Stimulated activated CD8-positive, alpha-beta memory T cell treated with anti-CD3 and anti-CD28 coated beads, Interleukin-7, amount 100 ng/mL, for 48 hours (primary cell): Measurements from ENCODE around the gene ANKS1A.

Source experiments
- DNase-seq, 2 donors: peaks; one replicate each; pipeline ENCODE4 v3.0.0-alpha.2; 2020; ENCODE audit warnings: low read depth in 1 of 2; ENCODE audit errors: extremely low read depth in 1 of 2

The ANKS1A gene

DNA sequence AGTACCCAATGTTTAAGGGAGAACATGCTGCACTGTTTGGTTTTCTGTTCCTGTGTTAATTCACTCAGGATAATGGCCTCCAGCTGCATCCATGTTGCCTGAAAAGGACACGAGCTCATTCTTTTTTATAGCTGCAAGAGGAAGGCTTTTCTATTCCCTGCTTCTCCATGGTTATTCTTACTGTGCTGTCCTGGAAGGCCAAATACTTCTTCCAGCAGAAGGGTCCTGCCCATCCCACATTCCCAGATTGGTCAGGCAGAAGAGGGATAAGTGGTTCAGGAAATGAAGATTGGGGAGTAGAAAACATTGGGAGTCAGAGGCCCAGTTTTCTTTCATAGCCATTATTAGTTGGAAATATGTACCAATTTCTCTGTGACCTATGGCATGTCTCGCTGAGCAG lies 129.7 kb downstream of the ANKS1A start:
- no peak for DNase-seq

DNA sequence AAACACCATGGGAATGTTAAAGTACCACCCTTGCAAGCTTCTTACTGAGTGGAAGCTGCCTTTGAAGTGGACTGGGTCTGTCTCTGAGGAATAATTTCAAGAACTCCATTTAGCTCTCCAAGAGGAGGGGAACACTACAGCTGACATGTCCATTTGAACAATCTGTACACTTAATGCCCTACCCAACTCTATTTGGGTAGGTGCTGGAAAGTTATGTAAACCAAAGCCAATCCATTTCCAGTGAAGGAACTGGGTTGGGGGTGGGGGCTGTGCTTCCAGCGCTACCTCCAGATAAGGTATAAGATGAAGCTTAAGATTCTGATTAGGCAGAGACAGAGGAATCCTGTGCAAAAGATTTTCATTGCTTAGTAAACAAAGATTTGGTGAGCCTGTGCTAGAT lies 130.1 kb downstream of the ANKS1A start:
- no peak for DNase-seq

DNA sequence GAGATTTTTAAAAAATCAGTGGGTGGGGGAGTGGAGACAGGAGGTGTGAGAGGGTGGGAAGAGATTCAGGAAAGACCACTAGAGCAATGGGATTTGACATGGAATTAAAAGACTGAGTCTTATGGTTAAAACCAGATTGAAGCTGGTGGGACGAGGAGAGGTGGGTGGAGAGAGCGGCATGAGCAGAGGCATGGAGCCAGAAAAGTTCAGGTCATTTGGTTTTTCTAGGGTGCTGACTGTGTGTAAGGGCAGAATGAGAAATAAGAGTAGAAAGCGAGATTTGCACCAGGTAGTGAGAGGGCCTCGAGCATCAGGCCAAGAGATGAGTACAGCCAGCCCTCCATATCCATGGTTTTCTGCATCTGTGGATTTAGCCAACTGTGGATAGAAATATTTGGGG lies 130.8 kb downstream of the ANKS1A start:
- no peak for DNase-seq

- DNase-seq, result no peak
Measured at GRCh38 chr6:35021004-35021403, 131.9 kb downstream of the ANKS1A start.

DNA sequence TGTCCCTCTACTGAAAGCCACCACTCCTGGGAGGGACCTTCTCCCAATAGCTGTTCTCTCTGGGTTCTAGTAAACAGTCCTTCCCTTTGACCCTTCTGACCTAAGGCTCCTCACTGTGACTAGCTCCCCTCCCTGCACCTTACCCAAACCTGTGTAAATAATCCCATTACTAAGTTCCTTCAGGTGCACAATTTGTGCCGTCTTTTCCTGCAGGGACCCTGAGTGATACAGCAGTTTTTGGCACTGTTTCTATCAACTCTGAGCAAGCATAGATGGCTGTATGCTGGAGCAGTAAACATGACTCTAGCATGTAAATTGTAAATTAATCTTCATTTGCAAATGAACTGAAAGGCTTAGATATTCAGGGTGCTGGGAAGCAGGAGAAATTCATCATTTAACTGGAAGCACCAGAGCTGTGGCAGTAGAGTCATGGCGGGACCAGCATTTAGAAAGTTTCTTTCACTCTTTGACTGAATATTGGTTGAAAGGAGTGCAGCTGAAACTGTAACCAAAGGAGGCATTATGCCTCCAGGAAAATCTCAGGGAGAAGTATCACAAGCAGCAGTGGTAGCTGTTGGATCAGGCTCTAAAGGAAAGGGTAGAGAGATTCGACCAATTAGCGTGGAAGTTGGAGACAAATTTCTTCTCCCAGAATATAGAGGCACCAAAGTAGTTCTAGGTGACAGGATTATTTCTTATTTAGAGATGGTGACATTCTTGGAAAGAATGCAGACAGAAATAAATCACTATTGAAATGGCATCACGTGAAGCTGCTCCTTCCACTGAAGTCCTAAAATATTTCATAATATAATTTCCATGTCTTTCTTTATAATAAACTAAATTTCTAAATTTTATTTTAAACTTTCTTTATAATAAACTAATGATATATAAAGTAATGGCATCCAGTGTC lies 134.3 kb downstream of the ANKS1A start:
- no peak for DNase-seq

DNA sequence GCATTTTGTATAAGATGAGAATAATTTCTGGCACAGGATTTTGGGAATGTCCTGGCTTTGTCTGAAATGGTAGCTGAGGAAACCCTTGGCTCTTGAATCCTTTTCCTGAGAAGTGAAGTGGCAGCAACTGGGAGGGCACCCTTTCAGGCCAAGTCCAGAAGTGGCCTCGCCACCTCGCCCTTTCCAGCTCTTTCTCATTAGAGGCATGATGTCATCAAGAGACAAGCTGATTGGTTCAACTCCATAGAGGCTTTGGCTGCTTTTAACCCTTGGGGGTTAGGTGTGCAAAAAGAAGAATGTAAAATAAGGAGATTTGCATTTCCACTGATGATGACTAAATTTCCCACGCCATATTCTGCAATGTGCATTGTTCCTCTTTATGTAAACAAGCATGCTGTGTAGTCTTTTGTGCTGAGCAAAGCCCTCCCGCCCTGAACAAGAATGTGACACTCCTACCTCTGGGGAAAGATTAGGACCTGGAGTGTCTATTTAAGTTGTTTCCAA lies 135.5 kb downstream of the ANKS1A start:
- DNase-seq, result no peak

DNA sequence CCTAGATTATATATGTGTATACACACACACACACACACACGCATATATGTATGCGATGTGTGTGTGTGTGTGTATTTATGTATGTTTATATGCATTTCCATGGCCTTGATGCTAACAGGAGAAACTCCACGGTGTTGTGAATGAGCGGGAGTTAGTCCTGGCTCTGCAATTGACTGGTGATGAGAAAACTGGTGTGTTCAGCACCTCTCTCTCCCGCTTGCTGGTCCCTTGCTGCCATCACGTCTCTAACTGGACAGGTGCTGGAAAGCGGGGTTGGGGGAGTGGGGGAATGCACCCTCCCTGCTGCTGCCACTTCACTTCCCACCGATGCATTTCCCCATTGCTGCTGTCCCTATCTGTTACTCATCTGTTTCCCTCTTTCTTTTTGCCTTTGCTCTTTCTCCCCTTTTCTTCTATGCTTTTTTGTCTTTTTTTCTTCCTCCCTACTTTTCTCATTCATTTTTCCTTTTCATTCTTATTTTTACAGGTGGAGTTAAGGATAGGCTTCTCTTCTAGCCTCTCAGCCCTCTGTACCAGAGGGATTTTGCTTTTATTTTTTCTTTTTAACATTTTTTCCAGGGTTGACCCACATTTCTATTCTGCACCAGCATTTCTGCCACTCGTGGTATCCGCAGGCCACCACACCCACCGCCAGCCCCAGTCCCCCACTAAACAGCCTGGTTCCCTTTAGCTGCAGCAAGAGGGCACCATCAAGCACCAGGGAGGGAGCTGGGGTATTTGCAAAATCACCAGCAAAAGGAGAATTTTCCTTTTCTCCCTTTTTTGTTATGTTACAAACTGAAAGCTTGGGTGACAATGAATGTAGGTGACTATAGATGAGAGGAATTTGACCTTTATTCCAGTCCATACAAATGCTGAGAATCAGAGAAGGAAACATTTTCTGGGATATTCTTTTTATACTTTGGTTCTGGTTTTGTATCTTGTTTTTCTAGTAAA lies 136.5 kb downstream of the ANKS1A start:
- no peak for DNase-seq

DNA sequence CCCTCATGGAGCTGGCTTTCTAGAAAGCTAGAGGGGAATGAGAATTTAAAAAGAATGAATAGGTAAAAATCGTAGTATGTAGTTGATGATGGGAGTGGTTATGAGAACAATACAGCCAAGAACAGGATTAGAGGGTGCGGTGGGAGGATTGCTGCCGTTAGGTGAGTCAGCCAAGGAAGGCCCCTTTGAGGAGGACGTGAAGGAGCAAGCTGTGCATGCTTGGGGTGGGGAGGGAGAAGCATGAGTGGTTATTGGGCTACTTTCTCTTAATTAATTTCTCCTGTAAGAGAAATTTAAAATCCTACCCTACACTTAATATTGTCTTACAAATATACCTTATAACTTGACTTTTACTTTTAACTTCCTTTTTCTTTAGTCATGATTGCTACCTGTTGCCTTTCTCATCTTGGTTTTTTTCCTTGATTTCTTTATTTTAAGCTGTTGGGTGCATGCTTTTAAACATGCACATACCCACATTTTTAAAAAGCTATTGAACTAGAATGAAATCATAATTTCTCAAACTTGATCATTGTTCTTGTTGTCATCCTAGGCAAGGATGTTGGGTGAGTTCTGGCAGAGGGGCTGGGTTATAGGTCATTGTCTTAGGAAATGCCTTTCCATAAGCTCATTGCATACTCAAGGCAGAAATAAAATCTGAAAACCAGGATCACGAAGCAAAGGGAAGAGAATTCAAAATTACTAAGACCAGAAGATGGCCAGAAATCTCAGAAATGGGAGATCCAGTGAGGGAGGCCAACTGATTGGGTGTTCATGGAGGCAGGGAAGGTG lies 137.6 kb downstream of the ANKS1A start:
- no peak for DNase-seq

DNA sequence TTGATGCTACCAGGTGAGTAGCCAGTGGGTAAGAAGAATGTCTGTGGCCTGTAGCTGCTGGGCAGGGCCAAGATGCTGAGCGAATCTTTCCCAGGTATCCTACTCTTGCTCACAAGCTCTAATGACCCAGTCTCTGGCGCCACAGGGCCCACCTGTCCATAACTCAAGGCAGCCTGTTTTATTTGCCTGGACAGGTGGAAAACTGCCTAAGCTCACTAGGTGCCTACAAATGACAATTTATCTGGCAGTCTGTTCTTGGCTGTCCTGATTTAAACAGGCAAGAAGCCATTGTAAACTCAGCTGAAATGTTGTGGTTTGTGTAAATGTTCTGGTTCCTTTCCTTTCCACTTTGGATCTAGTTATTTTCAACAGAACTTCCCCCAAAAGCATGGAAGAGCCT lies 138.8 kb downstream of the ANKS1A start:
- DNase-seq, result no peak

DNA sequence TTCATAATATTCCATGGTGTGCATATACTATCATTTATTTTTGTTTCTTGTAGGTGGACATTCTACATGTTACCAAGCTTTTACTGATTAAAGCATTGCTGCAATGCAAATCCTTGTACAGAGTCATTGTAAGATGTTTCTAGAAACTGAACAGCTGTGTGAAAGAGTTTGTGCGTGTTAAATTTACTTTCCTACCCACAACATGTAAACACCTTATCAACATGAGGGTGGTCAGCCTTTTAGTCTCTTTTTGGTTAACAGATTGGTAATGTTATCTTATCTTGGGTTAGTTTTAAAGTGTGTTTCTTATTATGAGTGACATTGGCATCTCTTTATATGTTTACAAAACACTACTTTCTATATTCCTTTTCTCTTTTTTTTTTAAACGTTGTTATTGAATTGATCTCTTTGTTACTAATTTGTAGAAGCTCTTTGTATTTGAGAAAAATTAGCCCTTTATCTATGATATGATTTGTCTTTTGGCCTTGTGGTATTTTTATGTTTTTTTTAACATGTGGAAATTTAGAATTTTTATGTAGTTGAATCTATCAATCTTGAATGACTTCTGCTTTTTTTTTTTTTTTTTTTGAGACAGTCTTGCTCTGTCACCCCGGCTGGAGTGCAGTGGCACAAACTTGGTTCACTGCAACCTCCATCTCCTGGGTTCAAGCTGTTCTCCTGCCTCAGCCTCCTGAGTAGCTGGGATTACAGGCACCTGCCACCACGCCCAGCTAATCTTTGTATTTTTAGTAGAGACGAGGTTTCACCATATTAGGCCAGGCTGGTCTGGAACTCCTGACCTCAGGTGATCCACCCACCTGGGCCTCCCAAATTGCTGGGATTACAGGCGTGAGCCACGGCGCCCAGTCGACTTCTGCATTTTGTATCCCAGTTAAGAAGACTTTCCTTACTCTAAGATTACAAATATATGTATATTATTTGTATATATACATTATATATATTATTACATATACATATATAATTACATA lies 140.0 kb downstream of the ANKS1A start:
- DNase-seq, result no peak

DNA sequence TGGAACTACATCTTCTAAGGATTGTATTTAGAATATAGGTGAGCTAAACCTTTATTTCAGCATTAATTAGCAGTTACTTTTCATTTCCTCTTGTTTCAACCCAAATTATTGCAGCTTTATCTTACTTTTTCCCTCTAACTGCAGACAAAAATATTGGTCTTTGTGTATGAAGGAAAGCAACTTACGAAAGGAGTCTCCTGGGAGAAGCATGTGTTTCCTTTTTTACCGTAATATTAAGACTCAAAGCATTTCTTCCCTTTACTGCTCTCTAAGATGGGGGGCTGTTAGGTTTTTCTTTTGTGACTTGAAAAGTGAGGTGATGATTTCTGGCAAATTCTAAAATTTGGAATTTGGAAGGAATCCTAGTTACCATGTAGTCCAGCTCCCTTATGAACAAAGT lies 141.0 kb downstream of the ANKS1A start:
- no peak for DNase-seq

GRCh38 chr6:35031611-35032529 lies 142.8 kb downstream of the ANKS1A start:
- no peak for DNase-seq

- no peak for DNase-seq
Measured at GRCh38 chr6:35033683-35034082, 144.6 kb downstream of the ANKS1A start.

DNA sequence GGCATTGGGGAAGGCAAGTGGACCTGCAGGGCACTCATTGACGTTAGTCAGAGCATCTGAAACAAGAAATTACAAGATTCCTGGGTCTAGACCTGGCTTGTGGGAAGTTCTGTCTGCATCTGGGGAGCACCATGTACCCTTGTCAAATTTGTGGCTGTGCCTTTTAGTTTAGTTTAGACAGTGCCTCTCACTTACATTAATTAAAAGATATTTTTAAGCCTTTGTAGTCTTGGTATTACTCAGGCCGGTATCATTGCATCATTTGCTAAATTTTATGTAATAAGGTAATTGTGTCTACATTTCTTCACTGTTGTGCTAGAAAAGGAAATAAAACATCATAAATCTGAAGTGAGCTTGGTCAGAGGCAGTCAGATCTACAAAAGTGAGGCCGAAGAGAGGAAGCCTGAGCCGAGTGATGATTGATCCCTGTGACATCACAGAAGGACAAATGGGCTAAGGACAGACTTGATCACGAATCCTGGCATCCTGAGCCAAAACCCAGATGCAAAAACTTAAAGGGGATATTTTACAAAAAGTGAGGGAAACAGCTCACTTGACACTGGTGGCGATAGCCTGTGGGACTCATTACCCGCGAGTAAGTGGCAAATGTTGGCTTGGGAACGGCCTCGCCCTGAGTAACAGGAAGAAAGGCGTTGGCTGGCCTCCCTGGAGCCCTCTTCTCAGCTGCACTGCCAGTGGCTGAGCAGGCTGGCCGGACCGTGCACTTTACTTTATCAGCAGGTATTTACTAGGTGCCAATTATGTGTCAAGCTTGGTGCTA lies 145.5 kb downstream of the ANKS1A start:
- no peak for DNase-seq

GRCh38 chr6:35035481-35036030 lies 146.5 kb downstream of the ANKS1A start:
- no peak for DNase-seq

DNA sequence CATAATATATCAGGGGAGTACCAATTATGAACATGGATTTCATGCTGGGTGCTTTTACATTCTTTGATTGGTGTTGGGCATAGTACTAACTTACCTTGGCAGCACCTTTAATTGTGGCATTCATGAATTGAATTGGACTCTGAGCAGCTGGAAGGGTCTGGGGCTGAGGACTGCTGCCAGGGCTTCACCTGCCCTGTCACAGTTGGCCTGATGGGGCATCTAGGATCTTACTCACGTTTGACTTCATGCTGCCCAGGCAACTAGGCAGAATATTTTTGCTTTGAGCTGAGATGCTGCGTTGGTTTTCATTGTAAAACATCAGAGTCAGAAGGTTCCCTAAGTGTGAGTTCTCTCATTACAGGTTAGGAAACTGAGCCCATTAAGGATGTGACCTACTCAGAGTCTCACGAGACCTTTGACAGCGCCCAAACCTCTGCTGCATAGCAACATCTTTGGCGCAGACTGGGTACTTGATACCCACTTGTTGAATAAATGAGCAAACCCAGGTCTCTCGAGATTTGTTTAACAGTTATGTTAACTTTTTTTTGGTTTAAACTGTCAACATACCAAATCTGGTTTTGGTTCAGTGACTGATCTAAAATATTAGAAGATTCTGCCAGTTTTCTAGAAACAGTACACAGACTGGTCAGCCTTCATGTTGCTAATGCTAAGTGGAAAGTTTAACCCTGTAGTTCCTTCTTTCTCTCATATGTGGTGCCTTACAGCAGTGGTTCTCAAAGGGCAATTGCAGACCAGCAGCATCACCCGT lies 147.2 kb downstream of the ANKS1A start:
- DNase-seq, result no peak
